Upper lobe of left lung (tissue), 4 donors: Measurements from ENCODE around the gene KANSL1.

Source experiments
- CTCF ChIP-seq, 6 experiments: fragments of 450-650 bp in 4 of 6; fragments of 200-600 bp in 2 of 6; sonication (generic) in 2 of 6; IDR thresholded peaks; one replicate each; pipeline ENCODE4 v1.5.1; 2016 to 2019; ENCODE audit warnings: antibody characterized with exemption in 6 of 6
- POLR2AphosphoS5 ChIP-seq, 2 donors: sonication (generic); formaldehyde crosslinking; IDR thresholded peaks; one replicate each; pipeline ENCODE4 v1.5.1; 2017; ENCODE audit warnings: antibody characterized with exemption in 2 of 2

GRCh38 chr17:46159686-46160085 is 33.5 kb downstream of the KANSL1 start:
- TF ChIP-seq CTCF (IDR thresholded peaks at IDR 0.05) (no peak), POLR2AphosphoS5 (IDR thresholded peaks at IDR 0.05) (no peak)
